Mammary epithelial cell (primary cell): Measurements from ENCODE around the gene EEF1AKMT3.

ENCODE experiments used
- CTCF ChIP-seq, 2 donors: IDR thresholded peaks in 1 of 2; conservative IDR thresholded peaks in 1 of 2; 2 replicates each; pipeline ENCODE4 v1.5.1; 2011 to 2012; ENCODE audit warnings: inconsistent platforms in 2 of 2, low read length in 2 of 2, mild to moderate bottlenecking in 2 of 2, control low read depth in 1 of 2, low read depth in 1 of 2; ENCODE audit not compliant: insufficient read depth in 1 of 2; ENCODE audit errors: extremely low read depth in 1 of 2
- EZH2 ChIP-seq: IDR thresholded peaks from 2 replicates; pipeline ENCODE4 v1.6.1; 2012; ENCODE audit warnings: low read length, inconsistent platforms, borderline replicate concordance

GRCh38 chr12:57793920-57794319 is 21.5 kb downstream of the EEF1AKMT3 start:
- no peak for TF ChIP-seq EZH2
- no peak for TF ChIP-seq CTCF (conservative IDR thresholded peaks at IDR 0.05 in 1 of 2, IDR thresholded peaks at IDR 0.05 in 1 of 2; ENCODE audit: extremely low read depth in 1 of 2, insufficient read depth in 1 of 2, low read depth in 1 of 2, low read length in 2 of 2)
